Colon (tissue), 2 donors: ENCODE measurements around the gene COL12A1.
A peak's percentile ranks its signal among the peaks of the same experiment; 100 is the strongest.

ENCODE experiments used
- FAIRE-seq: peaks from 2 replicates; lab custom pipeline; 2012; peaks lifted over from hg19 to GRCh38; lab: Jason Lieb, UNC
- donor health status: control.
- donor health status: control.

Gene COL12A1

GRCh38 chr6:75205776-75206575 is at the start of gene COL12A1:
Gene COL12A1 (minus strand): TSS chr6:75206053. CDS start chr6:75202792, 3,261 bp downstream.
- FAIRE-seq = no peak

- FAIRE-seq = no peak
Measured at GRCh38 chr6:75250552-75250951, 44.7 kb upstream of the COL12A1 start.

- FAIRE-seq = no peak
Measured at GRCh38 chr6:75249837-75250236, 44.0 kb upstream of the COL12A1 start.

- FAIRE-seq = no peak
Measured at GRCh38 chr6:75246386-75246785, 40.5 kb upstream of the COL12A1 start.

GRCh38 chr6:75244063-75244584 is 38.3 kb upstream of the COL12A1 start:
- FAIRE-seq = no peak

- peak; percentile 91 for FAIRE-seq
Measured at GRCh38 chr6:75243333-75244062, 37.6 kb upstream of the COL12A1 start, which contains the start of gene COX7A2. Gene COX7A2 (minus strand): TSS chr6:75243801. CDS start chr6:75243734, 67 bp downstream.

GRCh38 chr6:75236630-75237029 is 30.8 kb upstream of the COL12A1 start:
- no peak for FAIRE-seq

GRCh38 chr6:75235271-75235670 is 29.4 kb upstream of the COL12A1 start:
- no peak for FAIRE-seq

- FAIRE-seq = no peak
Measured at GRCh38 chr6:75234126-75234865, 28.4 kb upstream of the COL12A1 start.

- FAIRE-seq = no peak
Measured at GRCh38 chr6:75233092-75233615, 27.3 kb upstream of the COL12A1 start.

GRCh38 chr6:75230484-75231325 is 24.9 kb upstream of the COL12A1 start:
- FAIRE-seq = no peak

- no peak for FAIRE-seq
Measured at GRCh38 chr6:75224303-75224926, 18.6 kb upstream of the COL12A1 start.

GRCh38 chr6:75223428-75223827 is 17.6 kb upstream of the COL12A1 start:
- FAIRE-seq = no peak

- FAIRE-seq = no peak
Measured at GRCh38 chr6:75222261-75222660, 16.4 kb upstream of the COL12A1 start.

GRCh38 chr6:75221116-75221515 is 15.3 kb upstream of the COL12A1 start:
- FAIRE-seq = no peak

GRCh38 chr6:75220357-75220756 is 14.5 kb upstream of the COL12A1 start:
- FAIRE-seq = peak; percentile 14

GRCh38 chr6:75219263-75219662 is 13.4 kb upstream of the COL12A1 start:
- no peak for FAIRE-seq

- no peak for FAIRE-seq
Measured at GRCh38 chr6:75217193-75217592, 11.3 kb upstream of the COL12A1 start.

- FAIRE-seq = no peak
Measured at GRCh38 chr6:75215291-75215690, 9.4 kb upstream of the COL12A1 start.

- FAIRE-seq = no peak
Measured at GRCh38 chr6:75213732-75214131, 7.9 kb upstream of the COL12A1 start.

- no peak for FAIRE-seq
Measured at GRCh38 chr6:75213112-75213511, 7.3 kb upstream of the COL12A1 start.
